ENCODE results near the gene HSD17B1.

- TF ChIP-seq CTCF (IDR thresholded peaks at IDR 0.05) (no peak), POLR2A (IDR thresholded peaks at IDR 0.05) (no peak)
Measured at GRCh38 chr17:42584880-42585279, 32.2 kb downstream of the HSD17B1 start.

All from breast epithelium (tissue), 3 donors.